ENCODE results near the gene STAMBP.
A peak's percentile ranks its signal among the peaks of the same experiment; 100 is the strongest.
"Not testable (repeated sequence)": the region's sequence is repeated elsewhere in the genome, so short reads cannot be mapped to it uniquely, and the experiment has no call there.

The STAMBP gene

DNA sequence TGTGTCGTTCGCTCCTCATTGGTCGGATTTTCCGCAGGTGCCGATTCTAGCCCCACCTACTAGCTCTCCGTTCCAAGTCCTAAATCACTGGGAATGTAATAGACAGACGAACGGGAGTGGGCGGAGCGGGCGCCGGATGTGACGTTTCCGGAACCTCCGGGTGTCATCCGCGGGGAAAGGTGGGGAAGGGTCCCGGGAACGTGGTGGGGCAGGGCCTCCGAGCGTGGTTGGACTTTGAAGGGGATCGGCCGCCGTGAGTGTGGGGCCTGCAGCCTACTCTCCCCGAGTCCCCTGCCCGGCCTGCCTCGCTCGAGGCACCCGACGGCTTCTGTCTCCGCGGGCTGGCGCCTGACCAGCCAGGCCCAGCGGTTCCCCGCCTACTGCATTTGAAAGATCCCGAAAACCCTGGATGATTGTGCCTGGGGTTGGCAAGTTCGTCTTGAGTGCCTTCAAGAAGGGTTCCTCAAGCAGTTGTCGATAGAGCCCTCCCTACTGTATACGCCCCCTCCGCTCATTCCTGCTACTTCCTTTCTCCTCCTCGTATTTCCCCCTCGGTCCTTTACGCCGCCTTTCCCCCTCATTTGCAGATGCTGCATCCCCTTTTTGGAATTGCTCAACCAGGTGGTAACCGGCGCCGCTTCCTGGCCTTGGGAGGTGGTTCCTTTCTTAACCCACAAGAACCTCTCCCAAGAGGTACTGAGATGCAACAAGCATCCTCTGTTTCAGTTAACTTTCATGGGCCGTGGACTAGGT, at the start of gene STAMBP:
Gene STAMBP, plus strand, starts transcription at position 144 of the 753 bp plus-strand sequence. CDS start 1,896 bp downstream, outside the sequence.
- peak; percentile 92 for DNase-seq (ENCODE audit: low read depth in 2 of 2)

GRCh38 chr2:73779467-73780236, 49.1 kb upstream of the STAMBP start, which contains the start of gene DUSP11:
TSS of gene DUSP11 (minus strand) at chr2:73780103. CDS start at chr2:73779974, 129 bp downstream.
- peak; percentile 86 to 87 for DNase-seq (ENCODE audit: low read depth in 2 of 2)

- no peak for DNase-seq (ENCODE audit: low read depth in 2 of 2)
These were observed 48.6 kb upstream of the STAMBP start for GRCh38 chr2:73780237-73780582.

DNA sequence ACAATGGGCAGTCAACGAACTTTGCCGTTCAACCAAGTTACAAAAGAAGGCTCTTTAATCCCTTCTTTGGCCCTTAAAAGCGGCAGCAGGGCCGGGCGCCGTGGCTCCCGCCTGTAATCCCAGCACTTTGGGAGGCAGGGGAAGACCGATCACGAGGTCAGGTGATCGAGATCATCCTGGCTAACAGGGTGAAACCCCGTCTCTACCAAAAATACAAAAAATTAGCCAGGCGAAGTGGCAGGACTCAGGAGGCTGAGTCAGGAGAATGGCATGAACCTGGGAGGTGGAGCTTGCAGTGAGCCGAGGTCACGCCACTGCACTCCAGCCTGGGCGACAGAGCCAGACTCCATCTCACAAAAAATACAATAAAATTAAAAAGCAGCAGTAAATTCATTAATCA, 45.4 kb upstream of the STAMBP start:
- not testable (repeated sequence) for DNase-seq (ENCODE audit: low read depth in 2 of 2)

GRCh38 chr2:73783883-73784282, 44.9 kb upstream of the STAMBP start, which contains the start of gene C2orf78:
TSS of gene C2orf78 (plus strand) at chr2:73784183. CDS start at chr2:73784310, 127 bp downstream.
- DNase-seq (ENCODE audit: low read depth in 2 of 2) = not testable (repeated sequence)

DNA sequence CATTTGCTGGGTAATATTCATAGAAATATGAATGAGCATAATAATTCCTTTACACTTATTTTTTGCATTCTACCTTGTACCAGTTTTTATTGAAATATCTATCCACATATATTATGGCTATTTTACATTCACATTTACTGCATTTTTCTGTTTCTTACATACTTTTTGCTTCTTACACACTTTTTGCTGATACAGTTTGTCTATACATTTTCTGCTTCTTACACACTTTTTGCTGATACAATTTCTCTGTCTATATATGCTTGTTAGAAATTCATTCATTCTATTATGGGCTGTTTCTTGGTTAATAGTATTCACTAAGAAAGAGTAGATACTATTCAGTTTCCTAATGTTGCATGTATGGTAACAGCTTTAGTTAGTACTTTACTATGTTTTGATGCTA, 16.9 kb upstream of the STAMBP start:
- no peak for DNase-seq (ENCODE audit: low read depth in 2 of 2)

- DNase-seq (ENCODE audit: low read depth in 2 of 2) = no peak
These were observed 16.1 kb upstream of the STAMBP start for GRCh38 chr2:73812635-73813034.

GRCh38 chr2:73818296-73818695, 10.5 kb upstream of the STAMBP start:
- DNase-seq (ENCODE audit: low read depth in 2 of 2) = no peak

DNA sequence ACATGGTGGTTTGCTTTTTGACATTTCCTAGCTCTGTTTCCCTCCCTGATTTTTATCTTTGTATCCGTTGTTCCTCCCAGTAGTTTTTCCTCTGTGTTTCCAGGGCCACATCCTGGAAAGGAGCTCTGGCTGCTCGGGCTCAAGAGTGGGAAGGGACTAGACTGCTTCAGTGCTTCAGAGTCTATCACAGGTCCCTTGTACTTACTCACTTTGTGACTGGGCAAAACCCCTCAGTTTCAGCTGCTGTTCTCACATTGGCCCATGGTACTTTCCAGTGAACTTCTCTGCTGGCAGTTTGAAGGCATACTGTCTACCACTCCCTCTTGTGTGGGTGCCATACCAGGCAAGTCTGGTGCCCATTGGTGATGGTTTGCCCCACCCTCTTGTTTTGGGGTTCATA, 7.5 kb upstream of the STAMBP start:
- no peak for DNase-seq (ENCODE audit: low read depth in 2 of 2)

DNA sequence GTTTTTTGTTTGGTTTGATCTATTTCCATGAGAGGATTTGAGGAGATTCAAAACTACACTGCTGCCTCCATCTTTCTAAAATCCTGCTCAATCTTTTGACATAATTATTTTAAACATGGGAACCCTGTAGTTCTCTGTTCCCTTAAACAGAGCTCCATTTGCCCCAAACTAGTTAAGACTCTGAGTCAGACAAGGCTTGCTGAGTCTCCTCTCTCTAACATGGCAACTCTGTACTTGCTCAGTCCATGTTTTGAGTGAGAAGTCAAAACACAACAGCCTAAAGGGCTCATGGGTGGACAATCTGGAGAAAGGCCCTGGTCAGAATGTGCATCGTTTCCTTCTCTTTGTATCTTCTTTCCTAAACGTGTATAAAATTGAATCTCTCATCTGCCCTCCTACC, 7.1 kb upstream of the STAMBP start:
- DNase-seq (ENCODE audit: low read depth in 2 of 2) = no peak

DNA sequence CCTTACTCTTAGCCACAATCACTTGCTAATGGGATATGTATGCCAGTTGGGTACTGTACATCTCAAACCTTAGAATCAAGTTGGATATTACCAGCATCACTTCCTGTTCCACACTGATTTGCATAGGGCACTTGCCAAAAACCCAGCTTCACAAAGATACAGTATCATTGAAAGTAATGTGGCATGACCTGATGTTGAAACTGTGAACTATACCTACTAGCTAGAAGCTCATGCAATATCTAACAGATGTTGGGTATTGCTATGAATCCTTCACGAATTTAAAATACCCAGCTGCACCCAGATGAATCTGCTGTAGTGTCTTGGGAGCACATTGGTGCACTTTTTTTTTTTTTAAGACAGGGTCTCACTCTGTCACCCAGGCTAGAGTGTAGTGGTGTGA, 6.5 kb upstream of the STAMBP start:
- no peak for DNase-seq (ENCODE audit: low read depth in 2 of 2)

DNA sequence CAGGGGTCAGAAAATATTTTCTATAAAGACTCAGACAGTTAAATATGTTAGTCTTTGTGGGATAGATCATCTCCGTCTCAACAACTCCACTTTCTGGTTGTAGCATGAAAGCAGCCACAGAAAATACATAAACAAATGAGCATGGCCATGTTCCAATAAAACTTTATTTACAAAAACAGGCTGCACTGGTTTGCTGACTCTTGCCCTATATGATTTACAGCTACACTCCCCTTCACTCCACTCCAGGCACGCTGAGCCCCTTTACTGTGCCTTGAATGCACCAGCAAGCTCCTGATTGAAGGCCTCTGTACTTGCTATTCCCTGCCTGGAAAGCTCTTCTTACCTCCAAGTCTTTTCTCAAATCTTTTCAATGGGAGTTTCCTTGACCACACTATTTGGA, 5.8 kb upstream of the STAMBP start:
- no peak for DNase-seq (ENCODE audit: low read depth in 2 of 2)

DNA sequence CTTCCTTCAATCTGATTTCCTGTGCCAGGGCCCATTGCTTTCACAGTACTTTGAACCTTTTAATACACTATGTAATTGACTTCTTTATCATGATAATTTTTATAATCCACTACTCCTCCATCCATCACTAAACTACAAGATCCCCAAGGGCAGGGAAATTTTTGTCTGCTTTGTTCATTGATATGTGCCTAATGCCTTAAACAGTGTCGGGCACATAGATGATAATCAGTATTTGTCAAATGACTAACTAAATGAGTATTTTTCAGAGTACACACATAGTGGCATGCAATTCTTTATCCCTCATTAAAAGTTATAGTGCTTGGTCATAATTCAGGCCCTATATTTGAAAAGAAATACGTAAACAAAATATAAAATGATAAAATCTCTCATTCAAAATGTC, 5.3 kb upstream of the STAMBP start:
- DNase-seq (ENCODE audit: low read depth in 2 of 2) = no peak

- DNase-seq (ENCODE audit: low read depth in 2 of 2) = peak; percentile 58 to 65
These were observed 4.7 kb upstream of the STAMBP start for GRCh38 chr2:73823916-73824523.

- DNase-seq (ENCODE audit: low read depth in 2 of 2) = no peak
These were observed 3.4 kb upstream of the STAMBP start for GRCh38 chr2:73825408-73825807.

DNA sequence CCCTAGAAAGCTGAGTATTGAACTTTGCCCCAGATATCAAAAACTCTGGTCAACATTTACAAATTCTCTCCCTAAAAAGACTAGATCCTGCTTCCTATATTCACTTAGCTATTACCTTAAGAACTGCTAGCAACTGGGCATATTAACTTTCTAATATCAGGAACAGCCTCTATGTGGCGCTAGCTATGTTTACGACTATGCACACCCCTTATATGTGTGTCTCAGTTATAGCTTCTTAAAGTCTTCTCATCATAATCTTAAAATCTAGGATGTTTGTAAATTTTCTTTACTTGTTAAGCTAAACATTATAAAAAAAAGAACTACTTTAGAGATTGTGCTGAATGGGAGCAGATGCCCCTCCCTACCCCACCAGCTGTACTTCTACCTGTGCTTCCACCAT, 1.7 kb upstream of the STAMBP start:
- DNase-seq (ENCODE audit: low read depth in 2 of 2) = no peak

GRCh38 chr2:73827660-73828388, 937 bp upstream of the STAMBP start:
- no peak for DNase-seq (ENCODE audit: low read depth in 2 of 2)

DNA sequence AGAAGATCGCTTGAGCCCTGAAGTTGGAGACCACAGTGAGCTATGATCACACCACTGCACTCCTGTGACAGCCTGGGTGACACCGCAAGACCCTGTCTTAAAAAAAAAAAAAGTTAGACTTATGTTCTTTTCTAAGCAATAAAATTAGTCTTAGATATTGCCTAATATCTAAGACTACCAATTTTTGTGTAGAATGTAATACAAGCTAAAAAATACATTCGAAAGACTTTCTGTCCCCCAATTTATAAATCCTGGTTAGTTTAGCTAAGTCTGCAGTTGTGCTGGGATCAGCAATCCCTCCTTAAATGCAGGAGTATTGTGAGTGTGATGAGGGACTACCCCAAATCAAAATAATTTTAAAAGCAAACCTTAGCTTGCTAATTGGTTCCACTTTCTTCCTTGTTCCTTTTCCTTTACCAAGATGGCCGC, 358 bp upstream of the STAMBP start:
- no peak for DNase-seq (ENCODE audit: low read depth in 2 of 2)

DNA sequence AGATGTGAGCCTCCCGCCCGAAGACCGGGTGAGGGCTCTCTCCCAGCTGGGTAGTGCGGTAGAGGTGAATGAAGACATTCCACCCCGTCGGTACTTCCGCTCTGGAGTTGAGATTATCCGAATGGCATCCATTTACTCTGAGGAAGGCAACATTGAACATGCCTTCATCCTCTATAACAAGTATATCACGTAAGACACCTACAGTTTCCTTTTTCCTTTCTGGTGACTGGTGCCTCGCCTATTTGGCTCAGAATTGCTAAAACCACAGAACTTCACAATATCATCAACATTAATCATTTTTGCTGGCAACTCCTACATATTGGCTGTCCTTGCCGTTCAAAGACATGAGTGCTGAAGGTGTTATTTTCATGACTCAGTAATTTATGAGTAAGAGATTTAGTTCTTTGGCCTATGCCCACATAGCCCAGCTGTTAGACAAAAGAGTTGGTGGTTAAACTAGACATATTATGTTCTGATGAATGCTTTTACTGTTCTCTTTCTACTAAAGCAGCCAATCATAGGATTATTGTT, 2.2 kb downstream of the STAMBP start:
- DNase-seq (ENCODE audit: low read depth in 2 of 2) = peak; percentile 55 to 58

GRCh38 chr2:73832930-73833329, 4.2 kb downstream of the STAMBP start:
- no peak for DNase-seq (ENCODE audit: low read depth in 2 of 2)

DNA sequence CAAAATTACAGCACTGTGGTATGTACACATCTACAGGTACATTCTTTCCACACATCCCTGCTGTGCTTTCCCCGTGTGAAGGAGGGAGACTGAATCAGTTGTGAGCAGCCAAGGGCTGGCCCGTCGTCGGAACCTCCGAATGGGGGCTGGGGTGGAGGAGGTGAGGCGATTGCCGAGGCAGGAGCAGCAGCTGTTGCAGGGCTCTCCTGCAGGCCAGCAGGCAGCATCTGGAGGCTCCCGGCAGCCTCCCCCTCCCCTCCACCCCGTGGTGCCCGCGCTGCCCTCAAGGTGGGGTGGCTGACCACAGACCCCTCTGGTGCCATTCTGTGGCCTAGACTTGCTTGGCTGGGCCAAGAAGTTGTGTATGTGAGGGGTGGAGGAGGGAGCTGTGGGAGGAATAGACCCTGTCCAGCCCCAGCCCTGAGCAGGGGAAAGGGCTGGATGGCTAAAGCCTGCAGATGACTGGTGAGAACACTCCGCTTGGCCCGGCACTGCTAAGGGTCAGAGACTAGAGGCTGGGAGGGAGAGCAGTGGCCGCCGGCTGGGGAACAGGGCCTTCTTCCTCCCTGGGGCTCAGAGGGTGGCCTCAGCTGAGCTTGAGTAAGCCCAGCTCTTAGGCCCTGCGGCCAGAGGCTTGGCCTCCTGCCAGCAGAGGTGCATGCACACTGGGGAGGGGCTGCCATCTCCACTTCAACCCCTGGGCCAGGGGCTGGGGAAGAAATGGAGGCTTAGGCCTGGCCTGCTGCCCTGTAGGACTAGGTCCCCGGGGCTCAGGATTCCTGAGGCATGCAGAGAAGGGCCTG, 7.6 kb downstream of the STAMBP start:
- no peak for DNase-seq (ENCODE audit: low read depth in 2 of 2)
